HT-29 (cell line): ENCODE data around the gene KNCN. TPM values are rescaled to one million over a fixed set of nuclear protein-coding genes. Genes with fewer than 3 reads are reported as not detected.

Experiments
- DNase-seq: peaks from one replicate; pipeline ENCODE4 v3.0.0-alpha.2; 2015; ENCODE audit warnings: low spot score
- total RNA-seq: library from RNA; depleted of rRNA; stranded (reverse); fragments of >200 nt; shearing (Covaris generic); gene quantifications from 2 replicates; pipeline ENCODE4 v1.2.3, GENCODE V29; 2014

The KNCN gene
- total RNA-seq, 1 experiment from 2014 or later: not detected

GRCh38 chr1:46525253-46525983 is 26.0 kb downstream of the KNCN start:
- DNase-seq: peak; percentile 56

GRCh38 chr1:46524843-46525242 is 26.6 kb downstream of the KNCN start:
- DNase-seq: no peak

GRCh38 chr1:46523496-46524353 is 27.7 kb downstream of the KNCN start:
- peak; percentile 42 for DNase-seq

- no peak for DNase-seq
These were observed 28.5 kb downstream of the KNCN start for GRCh38 chr1:46522969-46523320.

- peak; percentile 53 for DNase-seq
These were observed 29.1 kb downstream of the KNCN start for GRCh38 chr1:46522184-46522968.

GRCh38 chr1:46521414-46521813 is 30.0 kb downstream of the KNCN start:
- DNase-seq: peak; percentile 50

GRCh38 chr1:46520063-46520911 is 31.2 kb downstream of the KNCN start:
- DNase-seq: peak; percentile 91

- peak; percentile 29 for DNase-seq
These were observed 32.2 kb downstream of the KNCN start for GRCh38 chr1:46519209-46519608.

GRCh38 chr1:46517932-46518498 is 33.4 kb downstream of the KNCN start:
- DNase-seq: peak; percentile 52

GRCh38 chr1:46517010-46517600 is 34.3 kb downstream of the KNCN start:
- peak; percentile 97 for DNase-seq

- no peak for DNase-seq
These were observed 35.1 kb downstream of the KNCN start for GRCh38 chr1:46516200-46516950.

- DNase-seq: no peak
These were observed 35.9 kb downstream of the KNCN start for GRCh38 chr1:46515576-46515975.

GRCh38 chr1:46513536-46513935 is 37.9 kb downstream of the KNCN start:
- no peak for DNase-seq

- DNase-seq: no peak
These were observed 38.7 kb downstream of the KNCN start for GRCh38 chr1:46512792-46513190.

GRCh38 chr1:46512135-46512791 is 39.2 kb downstream of the KNCN start:
- no peak for DNase-seq

GRCh38 chr1:46510998-46511365 is 40.5 kb downstream of the KNCN start:
- no peak for DNase-seq

GRCh38 chr1:46510341-46510997 is 41.0 kb downstream of the KNCN start:
- DNase-seq: no peak

GRCh38 chr1:46508757-46509156 is 42.7 kb downstream of the KNCN start:
- DNase-seq: no peak
